Measurements from ENCODE around the gene GARIN5B.

The GARIN5B gene

GRCh38 chr19:55311797-55312196 lies 51.3 kb downstream of the GARIN5B start:
- TF ChIP-seq CTCF (IDR thresholded peaks at IDR 0.05): no peak

DNA sequence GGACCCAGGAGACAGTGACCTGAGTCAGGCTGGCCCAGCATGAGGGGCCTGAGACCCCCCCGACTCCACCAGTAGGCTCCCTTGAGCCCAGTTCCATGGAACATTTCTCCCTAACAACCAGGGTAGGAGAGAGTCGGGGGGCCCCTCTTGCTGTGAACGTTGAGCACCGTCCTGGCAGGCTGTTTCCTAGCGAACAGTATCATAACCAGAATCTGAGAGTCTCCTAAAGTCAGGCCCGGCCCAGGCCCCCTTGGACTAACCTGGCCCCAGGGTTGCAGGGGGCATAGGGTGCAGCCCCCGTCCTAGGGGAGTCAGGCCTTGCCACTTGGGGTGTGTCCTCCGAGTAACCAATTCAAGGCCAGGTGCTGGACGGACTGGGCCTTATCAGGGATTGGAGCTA lies 51.7 kb downstream of the GARIN5B start:
- TF ChIP-seq CTCF (IDR thresholded peaks at IDR 0.05): no peak

GRCh38 chr19:55310498-55310897 lies 52.6 kb downstream of the GARIN5B start:
- no peak for TF ChIP-seq CTCF (IDR thresholded peaks at IDR 0.05)

DNA sequence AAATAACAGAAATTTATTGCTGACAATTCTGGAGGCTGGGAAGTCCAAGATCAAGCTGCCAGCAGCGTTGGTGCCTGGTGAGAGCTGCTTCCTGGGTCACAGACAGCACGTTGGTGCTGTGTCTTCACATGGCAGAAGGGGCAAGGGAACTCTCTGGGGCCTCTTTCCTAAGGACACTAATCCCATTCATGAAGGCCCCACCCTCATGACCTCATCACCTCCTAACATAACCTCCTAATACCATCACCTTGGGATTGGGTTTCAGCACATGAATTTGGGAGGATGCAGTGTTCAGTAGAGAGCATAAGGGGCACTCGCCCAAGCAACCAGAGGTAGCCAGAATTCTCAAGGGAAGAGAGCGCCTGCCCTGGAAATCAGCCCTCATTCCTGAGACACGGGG lies 53.6 kb downstream of the GARIN5B start:
- TF ChIP-seq CTCF (IDR thresholded peaks at IDR 0.05): no peak

- no peak for TF ChIP-seq CTCF (IDR thresholded peaks at IDR 0.05)
Observed at GRCh38 chr19:55308281-55308680, 54.8 kb downstream of the GARIN5B start.

- TF ChIP-seq CTCF (IDR thresholded peaks at IDR 0.05): no peak
Observed at GRCh38 chr19:55306712-55307111, 56.3 kb downstream of the GARIN5B start.

GRCh38 chr19:55305983-55306562 lies 57.0 kb downstream of the GARIN5B start:
- TF ChIP-seq CTCF (IDR thresholded peaks at IDR 0.05): no peak

DNA sequence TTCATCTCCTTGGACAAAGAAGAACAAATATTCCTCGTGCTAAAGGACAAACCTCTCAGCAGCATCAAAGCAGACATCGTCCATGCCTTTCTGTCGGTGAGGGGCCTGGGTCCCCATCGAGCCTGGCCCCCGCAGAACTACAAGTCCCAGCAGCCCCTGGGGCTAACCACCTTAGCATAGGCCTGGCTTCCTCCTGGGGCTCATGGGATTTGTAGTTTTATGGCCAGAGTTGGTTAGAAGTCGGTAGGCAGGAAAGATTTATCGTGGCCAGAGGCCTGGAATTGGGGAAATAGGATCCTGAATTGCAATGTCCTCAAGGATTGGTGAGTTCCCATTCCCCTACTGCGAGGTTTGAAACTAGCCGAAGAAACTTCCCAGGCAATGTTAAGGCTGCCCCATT lies 57.6 kb downstream of the GARIN5B start:
- TF ChIP-seq CTCF (IDR thresholded peaks at IDR 0.05): no peak
